CMK (cell line): ENCODE data around the gene PGM5.

Source experiments
- DNase-seq: peaks from one replicate; pipeline ENCODE4 v3.0.0-alpha.2; 2010; ENCODE audit warnings: low read depth

PGM5 gene

DNA sequence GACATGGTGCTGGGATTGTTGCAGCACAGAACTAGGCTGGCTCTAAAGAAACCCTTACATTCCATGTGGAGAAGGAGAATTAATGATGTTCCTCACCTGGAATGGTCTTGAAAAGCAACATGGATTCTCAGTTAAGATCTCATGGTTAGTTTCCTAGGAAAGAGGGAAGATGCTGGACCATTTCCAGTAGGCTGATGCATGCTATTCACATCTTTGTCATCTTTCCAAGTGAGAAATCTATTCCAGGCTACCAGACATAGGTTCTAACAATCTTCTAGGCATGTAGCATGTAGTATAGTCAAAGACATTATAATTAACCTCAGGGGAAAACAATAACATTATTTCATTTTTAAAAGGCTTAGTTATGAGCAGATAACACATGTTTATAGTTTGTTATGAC lies 139.9 kb downstream of the PGM5 start:
- DNase-seq: no peak

DNA sequence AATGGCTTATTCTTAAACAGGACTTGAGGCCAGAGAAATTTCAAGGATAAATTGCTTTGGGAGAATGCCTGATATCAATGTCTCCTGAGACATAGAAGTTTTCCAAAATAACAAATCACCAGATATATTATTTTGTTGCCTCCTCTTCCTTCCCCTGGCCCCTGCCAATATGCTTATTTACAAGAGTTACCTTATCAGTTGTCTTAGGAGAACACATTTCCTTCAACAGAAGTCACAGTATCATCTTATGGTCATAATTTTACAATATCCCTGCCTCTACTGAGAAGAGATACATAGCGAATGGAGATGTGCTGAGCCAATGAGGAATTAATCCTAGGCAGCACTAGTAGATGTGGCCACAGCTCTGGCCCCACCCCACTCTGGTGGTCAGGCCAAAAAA lies 141.2 kb downstream of the PGM5 start:
- no peak for DNase-seq

DNA sequence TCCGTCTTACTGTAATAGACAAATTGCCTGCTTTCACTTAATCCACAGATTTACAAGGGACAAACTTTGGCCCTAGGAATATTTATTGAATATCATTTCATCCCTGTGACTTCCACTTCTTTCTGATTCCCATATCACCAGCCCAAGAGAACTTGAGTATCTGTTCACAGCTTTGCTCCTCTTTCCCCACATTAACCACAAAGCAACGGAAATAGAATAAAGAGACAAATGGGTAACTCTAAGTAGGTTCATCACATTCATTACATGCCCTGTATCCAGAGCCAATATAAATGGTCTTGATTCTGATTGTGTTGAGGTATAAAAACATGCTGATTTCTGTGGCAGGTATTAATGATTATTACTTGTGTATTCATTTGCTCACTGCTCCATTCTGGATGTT lies 142.4 kb downstream of the PGM5 start:
- DNase-seq: no peak

DNA sequence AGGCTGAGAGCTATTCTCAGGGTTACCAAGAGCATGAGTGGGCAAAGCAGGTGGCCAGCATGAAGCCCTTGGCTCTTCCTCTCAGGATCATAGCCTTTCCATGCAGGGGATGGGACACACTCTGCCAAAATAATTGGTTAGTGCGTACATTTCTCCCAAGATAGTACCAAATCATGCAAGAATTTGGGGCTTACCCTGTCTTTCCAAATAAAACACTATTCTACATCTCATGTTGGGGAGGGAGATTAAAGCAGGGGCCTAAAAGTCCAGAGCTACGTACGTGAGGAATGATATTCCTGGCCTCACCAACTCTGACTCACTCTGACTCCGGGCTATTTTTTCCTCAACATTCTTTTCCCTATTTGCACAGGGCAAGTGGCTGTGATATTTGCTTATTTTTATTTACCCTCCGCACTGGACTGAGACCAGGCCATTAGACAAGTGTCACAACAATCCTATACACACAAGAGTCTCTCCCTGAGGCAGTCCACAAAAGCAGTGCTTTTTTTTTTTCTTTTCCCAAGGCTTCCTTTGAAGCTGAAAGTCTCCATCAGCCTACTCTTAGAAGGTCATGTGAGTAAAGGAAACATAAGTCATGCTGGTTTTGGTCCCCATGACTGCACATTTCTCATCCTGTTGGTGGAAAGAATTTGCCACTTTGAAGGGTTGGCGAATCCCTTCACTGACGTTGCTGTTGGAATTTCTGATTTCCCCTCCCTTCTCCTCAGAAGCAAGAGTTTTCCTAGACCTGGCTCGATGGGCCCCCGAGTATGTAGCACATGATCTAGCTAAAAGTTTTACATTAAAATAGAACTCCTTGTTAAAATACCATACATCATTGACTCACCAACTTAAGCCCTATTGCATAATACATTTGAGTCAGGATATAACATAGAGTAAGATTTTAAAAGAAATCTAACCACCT lies 144.3 kb downstream of the PGM5 start:
- no peak for DNase-seq

DNA sequence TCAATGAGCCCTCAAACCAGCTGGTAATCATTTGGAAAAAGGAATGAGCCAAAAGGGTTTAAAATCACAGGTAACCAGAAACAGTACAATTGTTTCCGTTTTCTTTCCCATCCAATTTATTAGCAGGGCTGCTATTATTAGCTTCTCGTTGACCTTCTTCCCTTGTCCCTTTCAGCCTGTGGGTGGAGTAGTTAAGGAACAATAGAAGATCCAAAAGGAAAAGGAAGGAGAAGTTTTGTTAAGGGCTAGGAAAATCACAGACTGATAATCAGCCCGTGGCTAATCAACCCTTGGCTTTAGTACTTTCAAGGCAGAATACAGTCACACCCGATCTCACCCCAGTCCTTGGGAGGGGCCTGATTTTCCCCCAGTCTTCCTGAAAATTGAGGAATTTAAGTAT lies 145.9 kb downstream of the PGM5 start:
- no peak for DNase-seq

DNA sequence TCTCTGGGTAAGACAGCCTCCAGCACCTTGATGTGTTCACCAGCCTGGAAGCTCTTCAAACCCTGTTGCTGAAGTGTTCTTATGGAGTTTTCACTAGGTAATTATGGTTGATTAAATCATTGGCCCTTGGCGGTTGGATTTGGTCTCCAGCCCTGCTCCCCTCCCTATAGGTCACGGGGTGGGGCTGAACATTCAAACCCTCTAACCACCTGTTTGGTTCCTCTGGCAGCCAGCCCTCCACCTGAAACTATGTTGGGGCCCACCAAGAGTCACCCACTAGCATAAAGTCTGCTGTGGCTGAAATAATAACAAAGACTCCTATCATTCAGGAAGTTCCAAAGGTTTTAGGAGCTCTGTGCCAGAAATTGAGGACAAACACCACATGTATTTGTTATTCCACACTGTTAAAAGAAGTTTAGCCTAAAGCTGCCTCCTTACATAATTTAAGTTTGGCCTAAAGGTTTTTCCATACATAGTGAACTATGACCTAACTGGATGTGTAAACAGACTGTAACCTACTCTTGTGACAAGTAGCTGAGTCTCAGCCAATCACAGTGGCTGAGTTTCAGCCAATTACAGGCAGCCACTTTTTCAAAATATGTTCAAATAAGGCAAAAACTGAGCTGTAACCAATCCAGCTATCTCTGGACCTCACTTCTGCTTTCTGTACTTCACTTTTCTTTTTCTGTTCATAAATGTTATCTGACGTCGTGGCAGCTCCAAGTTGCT lies 149.4 kb downstream of the PGM5 start:
- DNase-seq: no peak

DNA sequence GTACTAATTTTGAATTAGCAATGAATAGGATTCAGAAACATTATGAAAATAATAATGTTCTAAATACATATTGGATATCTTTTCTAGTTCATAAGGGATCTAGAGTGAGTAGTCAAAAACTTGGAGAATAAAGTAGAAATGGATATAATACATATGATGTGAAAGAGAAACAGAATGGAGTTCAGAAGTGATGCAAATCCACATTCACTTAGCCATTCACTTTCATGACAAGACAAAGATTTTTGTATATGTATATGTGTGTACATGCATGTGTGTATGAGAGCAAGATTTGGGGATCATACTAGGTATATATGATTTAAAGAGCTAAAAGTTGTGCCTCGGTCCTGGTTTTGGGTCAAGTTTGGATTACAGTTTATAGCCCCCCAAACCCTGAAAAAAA lies 150.1 kb downstream of the PGM5 start:
- DNase-seq: no peak

DNA sequence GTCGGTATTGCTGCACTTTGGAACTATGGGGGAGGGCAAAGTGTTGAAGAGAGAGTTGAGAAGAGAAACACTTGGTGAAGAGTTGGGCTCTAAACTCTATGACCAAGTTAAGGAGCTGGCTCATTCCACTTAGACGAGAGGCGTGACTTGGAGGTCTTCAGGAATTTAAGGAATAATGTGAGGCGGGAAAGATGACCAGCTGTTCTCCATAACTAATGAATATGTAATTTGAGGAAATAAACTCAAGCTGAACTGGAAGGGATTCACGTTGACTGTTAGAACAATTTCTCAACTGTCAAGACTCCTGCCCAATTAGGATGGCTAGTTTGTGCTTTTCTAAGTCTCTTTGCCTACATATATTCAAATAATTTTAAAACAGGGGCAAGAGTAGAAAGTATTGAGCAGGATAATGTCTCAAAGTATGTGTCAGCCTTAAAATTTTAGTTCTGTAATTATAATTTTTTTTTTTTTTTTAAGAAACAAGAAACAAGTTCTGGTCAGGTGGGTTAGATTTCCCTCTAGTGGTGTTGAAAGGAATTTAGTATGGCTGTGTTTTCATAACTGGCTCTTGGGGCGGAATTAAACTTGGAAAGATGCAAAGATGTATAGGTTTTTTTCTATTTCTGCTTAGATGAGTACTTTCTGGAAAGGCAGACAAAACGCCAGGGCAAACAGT lies 150.9 kb downstream of the PGM5 start:
- no peak for DNase-seq

DNA sequence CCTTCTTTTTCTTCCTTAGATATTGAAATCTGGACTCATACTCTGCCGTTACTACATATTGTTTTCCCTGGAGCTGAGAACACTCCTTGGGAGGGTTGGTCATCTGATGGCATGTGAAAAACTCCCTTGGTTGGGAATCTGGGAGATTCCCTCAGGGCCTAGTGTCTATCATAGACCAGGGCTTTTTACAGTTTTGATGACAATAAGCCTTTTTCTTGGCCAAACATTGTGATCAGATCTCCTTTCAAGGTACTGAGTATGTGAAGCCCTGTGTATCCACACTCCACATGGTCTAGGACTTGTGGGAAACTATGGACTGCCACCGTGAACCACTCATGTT lies 151.4 kb downstream of the PGM5 start:
- DNase-seq: no peak

DNA sequence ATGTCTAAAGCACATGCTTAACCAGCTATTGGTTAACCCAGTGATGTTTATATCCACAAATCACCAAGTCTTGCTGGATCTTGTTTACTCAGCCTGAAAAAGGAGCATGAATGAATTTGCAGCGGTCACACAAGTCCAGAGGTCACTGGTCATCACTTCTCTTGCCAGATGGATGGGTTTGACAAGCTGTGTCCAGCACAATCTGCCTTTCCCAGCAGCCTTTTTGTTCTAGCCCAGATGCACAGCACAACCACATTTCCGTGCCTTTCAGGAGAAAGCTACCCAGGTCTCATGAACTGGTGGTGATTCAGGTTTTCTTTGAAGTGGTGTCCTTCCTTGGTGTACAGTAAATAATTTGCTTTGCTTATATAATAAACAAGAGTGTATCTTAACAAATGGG lies 152.1 kb downstream of the PGM5 start:
- no peak for DNase-seq

DNA sequence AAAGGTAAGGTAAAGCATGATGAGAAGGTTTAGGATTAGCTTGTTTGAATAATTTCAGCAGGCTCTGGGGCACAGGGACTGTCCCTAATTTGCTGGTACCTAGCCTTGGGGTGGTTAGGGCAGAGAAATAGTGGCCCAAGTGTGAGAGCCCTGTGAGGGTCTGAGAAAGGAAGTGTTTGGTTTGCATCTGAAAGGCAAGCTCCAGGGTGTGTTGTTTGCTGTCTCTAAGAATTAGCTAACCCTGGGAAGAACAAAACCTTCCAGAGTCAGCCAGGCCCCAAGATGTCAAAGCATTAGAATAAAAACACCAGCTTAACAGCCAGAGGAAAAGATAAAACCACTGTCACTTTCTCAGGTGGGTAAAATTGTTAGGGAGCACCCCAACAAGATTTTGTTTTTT lies 153.3 kb downstream of the PGM5 start:
- DNase-seq: no peak

DNA sequence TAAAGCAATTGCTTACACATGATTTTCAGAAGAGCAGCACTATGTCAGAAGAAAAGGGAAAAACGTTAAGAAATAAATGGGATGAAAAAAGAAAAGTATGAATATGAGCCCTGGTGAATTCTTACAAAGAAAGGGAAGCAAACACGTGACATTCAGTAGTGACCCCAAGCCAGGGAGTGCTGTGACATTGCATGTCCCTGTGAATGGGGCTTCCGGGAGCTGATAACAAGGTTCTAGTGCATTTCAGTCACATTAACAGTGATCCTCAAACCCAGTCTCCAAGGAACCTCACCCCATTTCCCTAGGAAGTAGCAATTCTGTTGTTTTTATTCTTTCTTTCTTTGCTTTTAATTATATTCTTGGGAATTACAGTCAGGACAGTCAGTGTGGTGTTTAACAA lies 157.0 kb downstream of the PGM5 start:
- DNase-seq: no peak

DNA sequence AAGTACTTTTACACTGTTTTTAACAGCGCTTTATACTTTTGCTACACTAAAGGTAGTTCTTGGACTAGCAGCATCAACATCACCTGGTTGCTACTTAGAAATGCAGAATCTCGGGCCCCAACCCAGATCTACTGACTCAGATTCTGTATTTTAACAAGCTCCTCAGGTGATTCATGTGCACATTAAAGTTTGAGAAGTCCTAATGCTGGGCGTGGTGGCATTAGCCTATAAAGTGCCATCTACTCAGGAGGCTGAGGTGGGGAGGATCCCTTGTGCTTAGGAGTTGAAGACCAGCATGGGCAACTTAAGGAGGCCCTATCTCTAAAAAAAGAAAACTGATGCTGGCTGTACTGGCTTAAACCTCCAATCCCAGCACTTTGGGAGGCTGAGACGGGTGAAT lies 157.6 kb downstream of the PGM5 start:
- no peak for DNase-seq

DNA sequence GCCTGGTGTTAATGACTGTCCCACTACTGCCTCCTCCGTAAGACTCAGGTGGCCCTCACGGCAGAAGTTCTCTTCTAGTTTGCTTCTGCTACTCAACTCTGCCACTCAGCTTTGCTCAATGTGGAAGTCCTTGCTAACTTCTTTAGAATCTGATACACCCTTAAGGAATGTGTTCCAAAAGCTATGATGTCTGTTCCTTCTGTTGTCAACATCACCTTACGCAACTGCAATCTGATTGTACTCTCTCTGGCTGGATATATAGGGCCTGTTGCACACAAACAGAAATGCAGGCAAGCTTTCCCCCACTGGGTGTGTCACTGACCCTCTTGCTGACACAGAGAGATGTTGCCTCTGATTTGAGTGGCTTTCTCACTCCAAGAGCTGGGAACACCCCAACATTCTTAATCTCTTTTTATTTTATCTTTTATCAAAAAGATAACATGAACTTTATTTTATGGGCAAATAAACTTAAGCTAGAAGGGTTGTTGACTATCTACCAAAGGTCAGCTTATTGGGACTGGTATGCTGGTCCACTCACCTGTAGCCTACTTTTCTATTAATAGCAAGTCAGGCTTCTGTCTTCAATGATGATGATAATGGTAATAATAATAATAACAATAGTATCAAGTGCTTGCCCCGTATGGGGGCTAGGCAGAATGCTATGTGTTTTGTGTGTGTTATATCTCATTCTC lies 159.1 kb downstream of the PGM5 start:
- DNase-seq: no peak

DNA sequence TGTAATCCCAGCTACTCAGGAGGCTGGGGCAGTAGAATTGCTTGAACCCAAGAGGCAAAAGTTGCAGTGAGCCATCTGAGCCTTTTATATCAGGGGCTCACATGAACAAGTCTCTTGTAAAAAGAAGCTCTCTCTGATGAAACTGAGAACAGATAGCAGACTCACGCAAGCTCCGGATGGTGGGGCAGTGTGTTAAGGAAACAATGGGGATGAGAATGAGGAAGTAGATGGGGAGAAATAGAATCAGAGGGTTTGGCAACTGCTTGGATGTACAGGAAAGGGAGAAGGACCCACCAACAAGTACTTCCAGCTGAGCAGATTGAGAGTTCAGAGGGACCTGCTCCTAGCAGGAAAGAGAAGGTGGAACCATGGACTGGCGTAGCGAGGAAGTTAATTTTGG lies 165.7 kb downstream of the PGM5 start:
- no peak for DNase-seq

DNA sequence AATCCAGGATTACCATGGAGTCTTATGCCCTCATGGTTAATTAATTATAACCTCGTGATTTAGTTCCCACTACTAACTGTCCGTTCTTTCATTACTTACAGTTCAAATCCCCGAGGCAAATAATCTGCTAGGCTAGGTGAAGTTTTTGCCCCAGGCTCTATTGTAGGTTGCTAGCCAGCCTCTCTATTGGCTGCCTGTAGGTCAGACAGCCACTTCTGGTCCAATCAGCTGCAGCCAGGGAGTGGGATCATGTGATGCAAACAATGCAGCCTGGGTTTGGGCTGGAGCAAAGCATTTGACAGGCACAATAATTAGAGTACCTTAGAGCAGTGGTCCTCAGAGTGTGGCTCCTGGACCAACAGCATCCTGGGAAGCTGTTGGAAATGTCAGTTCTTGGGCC lies 166.5 kb downstream of the PGM5 start:
- DNase-seq: no peak

DNA sequence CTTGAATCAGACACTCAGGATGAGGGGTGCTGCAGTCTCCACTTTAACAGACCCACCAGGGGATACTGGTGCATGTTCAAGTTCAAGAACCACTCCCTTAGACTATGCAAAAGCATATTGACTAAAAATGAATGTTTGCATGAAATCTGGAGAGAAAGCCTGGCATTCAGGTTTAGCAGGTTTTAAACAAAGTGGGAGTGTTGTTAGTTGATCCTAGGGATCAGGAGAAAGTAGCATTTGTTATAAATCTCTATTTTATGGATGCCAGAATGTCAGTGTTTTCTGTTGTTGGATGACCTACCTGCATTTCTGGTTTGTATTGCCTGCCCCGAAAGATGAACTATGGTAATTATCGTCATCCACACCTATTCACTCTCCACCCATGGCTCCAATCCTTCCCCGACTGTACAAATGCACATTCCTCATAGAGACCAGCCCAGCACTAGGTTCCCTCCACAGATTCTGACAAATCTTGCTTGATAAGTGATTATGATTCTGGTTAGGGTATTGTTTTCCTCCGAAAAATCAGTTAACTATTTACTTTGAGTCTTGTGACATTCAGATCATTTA lies 167.0 kb downstream of the PGM5 start:
- no peak for DNase-seq

DNA sequence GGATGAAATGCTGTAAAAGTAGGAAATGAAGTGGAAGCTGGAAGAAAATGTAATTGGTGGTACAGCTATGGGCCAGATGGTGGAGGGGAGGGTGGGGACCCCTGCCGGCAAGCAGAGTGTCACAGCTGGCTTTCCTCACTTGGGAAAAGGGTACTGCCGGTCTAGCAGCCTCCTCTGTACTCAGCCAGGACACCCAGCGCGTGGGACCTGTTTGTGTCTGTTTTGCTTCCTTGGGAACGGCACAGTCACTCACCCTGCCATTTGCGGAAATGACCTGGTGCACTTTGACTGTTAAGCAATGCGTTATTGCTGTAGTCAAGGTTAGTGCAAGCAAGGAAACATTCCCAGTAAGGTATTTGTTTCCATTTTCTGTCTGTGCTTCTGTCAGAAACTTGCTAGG lies 174.2 kb downstream of the PGM5 start:
- DNase-seq: no peak

DNA sequence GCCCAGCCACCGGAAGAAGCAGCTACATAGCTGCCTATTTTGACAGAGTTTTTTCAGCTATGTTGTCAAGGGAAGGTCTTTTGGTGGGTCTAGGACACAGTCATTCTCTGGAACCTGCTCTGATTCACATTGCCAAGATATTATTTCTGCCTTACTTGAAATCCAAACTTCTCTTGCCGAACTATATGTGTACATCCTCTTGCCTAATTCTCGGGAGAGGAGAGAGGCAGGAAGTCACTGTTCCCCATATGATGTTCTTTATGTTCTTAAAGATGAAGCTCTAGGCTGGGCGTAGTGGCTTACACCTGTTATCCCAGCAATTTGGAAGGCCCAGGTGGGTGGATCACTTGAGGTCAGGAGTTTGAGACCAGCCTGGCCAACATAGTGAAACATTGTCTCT lies 175.7 kb downstream of the PGM5 start:
- DNase-seq: no peak

DNA sequence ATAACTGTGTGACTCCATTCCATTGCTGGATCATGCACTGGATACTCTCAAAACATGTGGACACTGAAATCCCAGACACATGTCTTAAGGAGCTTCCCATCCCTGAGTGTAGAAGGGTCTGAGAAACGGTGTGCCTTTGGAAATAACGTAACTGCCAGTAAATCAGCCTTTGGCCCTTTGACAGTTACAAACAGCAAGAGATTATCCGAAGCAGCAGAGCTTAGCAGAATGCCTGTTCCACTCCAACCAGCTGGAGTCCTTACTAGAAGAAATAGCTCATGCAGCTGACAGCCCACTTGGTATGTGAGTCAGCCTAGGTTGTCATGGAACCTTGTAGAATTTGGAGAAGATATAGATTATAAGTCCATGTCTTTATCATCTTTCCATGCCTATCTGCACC lies 177.3 kb downstream of the PGM5 start:
- no peak for DNase-seq

DNA sequence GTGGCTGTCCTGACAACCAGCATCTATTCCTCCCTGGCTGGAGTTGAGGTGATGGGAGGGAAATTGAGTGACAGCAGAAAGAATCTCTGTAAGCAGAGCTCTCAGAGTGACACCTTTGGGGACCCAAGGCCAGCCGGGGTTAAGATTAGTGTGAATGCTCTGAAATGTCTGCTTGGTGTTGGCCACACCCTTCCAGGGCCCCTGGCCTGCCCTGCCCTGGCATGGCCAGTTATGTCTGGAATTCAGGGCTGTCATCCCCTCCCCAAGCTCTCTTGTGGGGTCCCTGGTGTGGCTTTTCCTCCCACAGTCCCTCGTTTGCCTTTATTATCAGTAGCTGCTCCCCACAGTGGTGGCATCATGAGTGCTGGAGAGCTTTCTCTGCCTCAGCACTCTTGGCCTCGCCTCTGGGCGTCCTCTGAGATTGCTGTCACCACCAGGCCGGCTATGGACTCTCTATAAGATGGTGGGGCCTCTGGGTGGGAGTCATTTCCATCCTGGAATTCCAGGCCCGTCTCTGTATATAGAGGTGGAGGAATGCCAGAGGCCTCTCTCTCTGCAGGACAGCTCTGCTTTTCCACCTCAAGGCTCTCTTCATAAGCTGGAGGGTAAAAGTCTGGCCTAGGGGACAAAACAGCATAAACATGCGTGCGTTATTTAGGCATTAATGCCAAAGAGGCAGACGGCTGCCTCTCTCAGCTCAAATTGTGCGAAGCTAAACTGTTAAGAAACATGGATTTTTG lies 180.6 kb downstream of the PGM5 start:
- DNase-seq: no peak

DNA sequence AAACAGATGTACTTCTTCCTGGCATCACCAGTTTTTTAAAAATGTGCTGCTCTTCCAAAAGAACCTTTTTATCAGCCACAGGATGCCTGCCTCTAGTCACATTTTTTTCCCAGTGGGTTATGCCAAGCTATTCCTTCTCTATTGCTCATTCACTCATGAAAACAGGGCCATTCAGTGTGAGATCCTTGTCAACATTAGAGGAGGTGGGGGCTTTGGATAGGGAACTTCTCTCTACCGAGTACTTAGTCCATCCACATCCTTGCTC lies 181.1 kb downstream of the PGM5 start:
- no peak for DNase-seq
